ENCODE results near the gene TLCD4.

- TF ChIP-seq EZH2 (IDR thresholded peaks at IDR 0.05) (no peak), POLR2AphosphoS5 (IDR thresholded peaks at IDR 0.05; ENCODE audit: borderline replicate concordance, low read depth, low read length) (no peak)
Measured at GRCh38 chr1:95122151-95122697, 5.1 kb downstream of the TLCD4 start.

Measured in SK-N-MC (cell line).